Prostate gland (tissue), 2 donors: ENCODE results near the gene KCNC1. TPM values are rescaled to one million over a fixed set of nuclear protein-coding genes. Genes with fewer than 3 reads are reported as not detected.

Experiments used
- DNase-seq: peaks from one replicate; pipeline ENCODE4 v3.0.0-alpha.2; 2019; ENCODE audit warnings: low spot score
- H3K27ac ChIP-seq, 2 donors: fragments of 200-600 bp; sonication (generic); 2 replicates each; pipeline ENCODE4 v1.5.1; 2017 to 2019
- H3K27me3 ChIP-seq: fragments of 200-600 bp; sonication (generic); replicated peaks from 2 replicates; pipeline ENCODE4 v1.5.1; 2019; ENCODE audit not compliant: insufficient read depth
- H3K36me3 ChIP-seq, 2 donors: fragments of 200-600 bp; sonication (generic); 1 replicate in 1 of 2; 2 replicates in 1 of 2; pipeline versions ENCODE4 v1.5.1 to v1.8.1; 2017 to 2019
- H3K4me1 ChIP-seq: fragments of 200-600 bp; sonication (generic); replicated peaks from 2 replicates; pipeline ENCODE4 v1.5.1; 2019
- H3K4me3 ChIP-seq, 2 donors: fragments of 200-600 bp; sonication (generic); 2 replicates each; pipeline ENCODE4 v1.5.1; 2017 to 2019
- H3K9me3 ChIP-seq: fragments of 200-600 bp; sonication (generic); 2 replicates; pipeline ENCODE4 v1.5.1; 2017
- POLR2A ChIP-seq: fragments of 450-650 bp; IDR thresholded peaks from one replicate; pipeline ENCODE4 v1.6.1; 2016; ENCODE audit warnings: antibody characterized with exemption, mild to moderate bottlenecking
- POLR2AphosphoS5 ChIP-seq: sonication (generic); formaldehyde crosslinking; IDR thresholded peaks from one replicate; pipeline ENCODE4 v1.6.1; 2017; ENCODE audit warnings: antibody characterized with exemption
- WGBS: methylation state at CpG from one replicate; pipeline ENCODE4 v1.1.5; 2018; 5-methylcytosine and 5-hydroxymethylcytosine counted together
- intact Hi-C: fragments of 100-400 bp; cut with DNase I; formaldehyde crosslinking; loops from one replicate; pipeline ENCODE4 v1.14.2; 2022
- total RNA-seq, 2 donors: library from RNA; depleted of rRNA; stranded (reverse); fragments of >200 nt; gene quantifications; one replicate each; pipeline ENCODE4 v1.1.0, GENCODE V29; 2016
- TF ChIP-seq, protein P1 (sequence below), 4 experiments: fragments of 200-600 bp in 2 of 4; fragments of 450-650 bp in 2 of 4; sonication (generic) in 2 of 4; IDR thresholded peaks; 1 replicate in 3 of 4; 2 replicates in 1 of 4; pipeline ENCODE4 v1.5.1; 2016 to 2019; ENCODE audit warnings: antibody characterized with exemption in 4 of 4, mild to moderate bottlenecking in 2 of 4, moderate library complexity in 2 of 4

KCNC1 gene
- total RNA-seq, 2 donors from 2014 or later, result 3.0 TPM; not detected in 1

DNA sequence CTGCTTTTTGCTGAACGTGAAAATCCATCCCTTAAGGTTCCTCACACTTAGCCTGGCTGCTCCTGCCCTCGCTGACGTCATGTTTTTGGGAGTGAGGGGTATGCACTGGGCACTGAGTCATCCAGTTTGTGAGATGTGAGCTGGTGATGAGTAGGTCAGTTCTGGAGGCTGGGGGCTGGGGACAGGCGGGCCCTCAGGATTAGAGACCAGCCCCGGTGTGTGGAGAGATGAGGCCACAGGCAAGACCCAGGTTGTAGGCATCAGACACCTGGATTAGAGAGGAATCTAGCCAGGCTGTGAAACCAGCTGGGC lies 9.2 kb downstream of the KCNC1 start:
- Histone ChIP-seq H3K27me3 (no peaks in the 10 kb centered on the region), H3K9me3 (no peaks in the 10 kb centered on the region), H3K27ac (no peak overlapping the region), H3K4me3 (no peak overlapping the region), H3K4me1 (no peaks in the 10 kb centered on the region), H3K36me3 (no peaks in the 10 kb centered on the region)
- DNase-seq, result no peak
- WGBS, result 86% methylated on average over 5 of the region's 5 CpGs
- intact Hi-C loops, result no loop called here
- TF ChIP-seq POLR2A, result no peak
- TF ChIP-seq POLR2AphosphoS5, result no peak
- TF ChIP-seq, protein P1, sequence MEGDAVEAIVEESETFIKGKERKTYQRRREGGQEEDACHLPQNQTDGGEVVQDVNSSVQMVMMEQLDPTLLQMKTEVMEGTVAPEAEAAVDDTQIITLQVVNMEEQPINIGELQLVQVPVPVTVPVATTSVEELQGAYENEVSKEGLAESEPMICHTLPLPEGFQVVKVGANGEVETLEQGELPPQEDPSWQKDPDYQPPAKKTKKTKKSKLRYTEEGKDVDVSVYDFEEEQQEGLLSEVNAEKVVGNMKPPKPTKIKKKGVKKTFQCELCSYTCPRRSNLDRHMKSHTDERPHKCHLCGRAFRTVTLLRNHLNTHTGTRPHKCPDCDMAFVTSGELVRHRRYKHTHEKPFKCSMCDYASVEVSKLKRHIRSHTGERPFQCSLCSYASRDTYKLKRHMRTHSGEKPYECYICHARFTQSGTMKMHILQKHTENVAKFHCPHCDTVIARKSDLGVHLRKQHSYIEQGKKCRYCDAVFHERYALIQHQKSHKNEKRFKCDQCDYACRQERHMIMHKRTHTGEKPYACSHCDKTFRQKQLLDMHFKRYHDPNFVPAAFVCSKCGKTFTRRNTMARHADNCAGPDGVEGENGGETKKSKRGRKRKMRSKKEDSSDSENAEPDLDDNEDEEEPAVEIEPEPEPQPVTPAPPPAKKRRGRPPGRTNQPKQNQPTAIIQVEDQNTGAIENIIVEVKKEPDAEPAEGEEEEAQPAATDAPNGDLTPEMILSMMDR (IDR thresholded peaks at IDR 0.05), result no peak

DNA sequence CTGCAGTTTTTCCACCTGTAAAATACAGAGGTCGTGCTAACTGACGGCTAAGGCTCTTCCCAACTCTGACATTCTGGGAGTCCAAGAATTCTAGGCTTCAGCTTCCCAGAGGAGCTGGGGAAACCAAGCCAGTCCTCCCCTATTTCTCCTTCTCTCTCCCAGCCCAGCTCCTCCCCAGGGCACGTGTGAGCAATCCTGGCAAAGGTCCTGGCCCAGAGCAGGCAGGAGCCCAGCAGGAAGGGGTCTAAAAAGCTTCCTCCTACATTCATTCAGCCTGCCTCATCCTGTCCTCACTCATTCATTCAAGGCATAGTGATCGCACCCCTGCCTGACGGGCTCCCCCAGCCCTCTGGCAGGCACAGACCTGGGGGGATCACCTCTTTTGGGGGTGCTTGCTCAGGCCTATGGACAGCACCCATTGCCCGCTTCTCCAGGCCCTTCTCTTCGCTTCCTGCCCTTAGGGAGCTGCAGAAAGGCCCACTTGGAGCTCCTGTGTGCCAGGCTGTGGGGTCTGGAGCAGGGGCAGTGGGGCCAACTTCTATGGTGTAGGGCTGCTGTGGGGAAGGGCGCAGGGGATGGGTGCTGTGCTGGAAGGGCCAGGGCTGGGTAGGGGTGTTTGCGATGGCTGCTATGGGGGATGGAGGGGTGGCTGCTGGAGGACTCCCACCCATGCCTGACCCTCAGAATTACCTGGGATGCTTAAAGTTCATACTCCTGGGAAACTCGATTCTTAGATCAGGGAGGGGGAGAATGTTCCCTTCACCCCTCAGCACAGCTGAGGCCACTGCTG lies 9.8 kb downstream of the KCNC1 start:
- Histone ChIP-seq H3K9me3 (no peaks in the 10 kb centered on the region), H3K27me3 (no peaks in the 10 kb centered on the region), H3K36me3 (no peaks in the 10 kb centered on the region), H3K4me3 (no peak overlapping the region), H3K4me1 (no peaks in the 10 kb centered on the region), H3K27ac (no peak overlapping the region)
- DNase-seq, result no peak
- intact Hi-C loops, result no loop called here
- no peak for TF ChIP-seq POLR2A
- WGBS, result 70% methylated on average over 10 of the region's 10 CpGs

DNA sequence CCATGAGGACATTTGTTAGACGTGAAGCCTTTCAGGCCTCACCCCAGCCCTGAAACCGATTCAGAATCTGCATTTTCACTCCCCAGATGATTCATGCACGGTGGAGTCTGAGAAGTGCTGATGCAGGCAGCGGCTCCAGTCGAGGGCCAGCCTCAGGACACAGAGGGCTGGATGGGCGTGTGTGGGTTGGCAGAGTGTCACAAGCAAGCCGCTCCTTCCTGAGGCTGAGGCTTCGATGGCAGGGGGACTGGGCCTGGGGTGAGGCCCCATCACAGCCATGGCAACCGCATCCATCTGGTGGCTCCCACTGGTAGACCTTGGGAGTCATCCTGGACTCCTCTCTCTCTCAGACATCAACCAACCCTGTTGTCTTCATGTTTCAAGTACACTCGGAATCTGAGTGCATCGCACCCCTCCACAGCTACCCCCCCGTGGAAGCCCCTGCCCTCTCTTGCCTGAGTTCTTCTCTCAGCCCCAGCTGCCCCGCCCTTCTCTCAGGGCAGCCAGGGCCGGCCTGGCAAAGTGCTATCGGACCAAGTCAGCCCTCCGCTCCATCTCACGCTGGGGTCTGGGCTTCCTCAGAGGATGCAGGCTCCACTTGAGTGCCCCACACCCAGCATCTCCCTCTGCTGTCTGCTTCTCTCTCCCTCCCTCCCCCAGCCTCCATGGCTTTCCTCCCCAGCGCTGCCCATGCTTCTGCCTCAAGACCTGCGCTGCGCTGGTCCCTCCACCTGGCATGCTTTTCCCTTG lies 10.6 kb downstream of the KCNC1 start:
- H3K9me3 ChIP-seq, result no peaks in the 10 kb centered on the region
- no peak overlapping the region for H3K4me3 ChIP-seq
- H3K36me3 ChIP-seq, result no peaks in the 10 kb centered on the region
- no peaks in the 10 kb centered on the region for H3K27me3 ChIP-seq
- no peak overlapping the region for H3K27ac ChIP-seq
- no peak for DNase-seq
- H3K4me1 ChIP-seq, result no peaks in the 10 kb centered on the region
- intact Hi-C loops, result no loop called here
- TF ChIP-seq POLR2A (no peak), POLR2AphosphoS5 (no peak)
- TF ChIP-seq, protein P1 (IDR thresholded peaks at IDR 0.05), result no peak
- 87% methylated on average over 16 of the region's 20 CpGs for WGBS

DNA sequence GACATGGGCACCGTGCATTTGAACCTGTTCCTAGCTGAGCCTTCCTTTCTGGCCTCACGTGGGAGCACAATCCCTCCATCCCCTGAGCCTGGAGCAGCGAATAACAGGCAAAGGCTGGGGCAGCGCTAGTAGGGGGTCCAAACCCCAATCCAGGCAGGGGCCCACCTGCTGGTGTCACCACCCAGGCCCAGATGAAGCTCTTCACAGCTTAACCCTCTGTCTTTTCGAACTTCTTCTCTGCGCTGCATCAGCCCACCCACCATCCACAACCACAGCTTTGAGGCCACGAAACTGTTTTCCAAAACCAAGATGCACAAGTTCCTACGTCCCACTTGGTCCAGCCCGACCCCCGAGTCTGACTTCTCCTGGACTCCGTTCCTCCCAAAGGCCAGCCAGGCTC lies 11.5 kb downstream of the KCNC1 start:
- H3K27me3 ChIP-seq, result no peaks in the 10 kb centered on the region
- H3K9me3 ChIP-seq, result no peaks in the 10 kb centered on the region
- TF ChIP-seq, protein P1 (IDR thresholded peaks at IDR 0.05), result no peak
- TF ChIP-seq POLR2A (no peak), POLR2AphosphoS5 (no peak)
- no peak overlapping the region for H3K27ac ChIP-seq
- no peak overlapping the region for H3K4me3 ChIP-seq
- intact Hi-C loops, result no loop called here
- DNase-seq, result no peak
- WGBS, result 82% methylated on average over 11 of the region's 11 CpGs
- H3K4me1 ChIP-seq, result no peaks in the 10 kb centered on the region
- H3K36me3 ChIP-seq, result no peaks in the 10 kb centered on the region

DNA sequence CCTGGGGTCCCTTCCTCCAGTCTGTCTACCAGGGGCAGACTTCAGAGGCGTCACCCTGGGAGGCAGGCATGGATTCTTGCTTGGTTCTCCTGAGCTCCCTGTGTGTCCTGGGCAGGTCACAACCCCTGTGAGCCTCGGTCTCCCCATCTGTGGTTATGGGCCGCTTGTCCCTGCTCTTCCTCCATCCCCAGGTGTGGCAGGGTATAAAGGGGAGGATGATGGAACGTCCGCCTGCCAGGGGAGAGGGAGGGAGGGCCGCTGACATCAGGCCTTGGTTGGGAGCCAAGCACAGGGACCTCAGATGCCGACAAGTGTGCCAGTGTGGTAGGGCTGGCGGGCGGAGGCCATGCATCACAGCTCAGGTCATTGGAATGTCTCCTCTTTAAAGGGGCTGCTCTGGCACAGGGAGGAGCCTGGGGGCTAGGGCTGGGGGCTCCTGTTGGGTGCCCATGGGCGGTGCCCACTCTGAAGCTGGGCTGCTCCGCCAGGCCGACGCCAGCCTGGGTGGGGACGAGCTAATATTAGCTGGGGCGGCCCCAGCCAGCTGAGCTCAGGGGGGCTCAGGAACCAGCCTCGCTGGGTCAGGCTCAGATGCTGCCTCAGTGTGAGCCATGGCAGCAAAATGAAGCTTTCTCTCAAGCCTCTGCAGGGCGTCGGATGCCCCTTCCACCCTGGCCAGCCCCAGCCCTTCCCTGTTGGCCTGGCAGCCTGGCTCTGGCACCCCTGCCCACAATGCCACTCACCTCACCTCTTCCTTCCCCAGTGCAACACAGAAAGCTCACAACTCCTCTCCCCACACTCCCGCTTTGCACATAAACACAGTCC lies 12.8 kb downstream of the KCNC1 start:
- Histone ChIP-seq H3K27me3 (no peaks in the 10 kb centered on the region), H3K27ac (no peak overlapping the region), H3K9me3 (no peaks in the 10 kb centered on the region), H3K36me3 (no peaks in the 10 kb centered on the region), H3K4me1 (no peaks in the 10 kb centered on the region), H3K4me3 (no peak overlapping the region)
- 81% methylated on average over 17 of the region's 19 CpGs for WGBS
- no peak for DNase-seq
- intact Hi-C loops, result no loop called here
- TF ChIP-seq, protein P1 (IDR thresholded peaks at IDR 0.05), result no peak
- TF ChIP-seq POLR2AphosphoS5 (no peak), POLR2A (no peak)
